GM23338 (cell line): ENCODE results near the gene JARID2.

ENCODE experiments used
- CTCF ChIP-seq, 2 experiments: fragments of 200-600 bp in 1 of 2; sonication (generic) in 1 of 2; conservative IDR thresholded peaks; 2 replicates each; pipeline versions ENCODE4 v1.5.1 to v1.6.1; 2016 to 2017; ENCODE audit warnings: antibody characterized with exemption in 2 of 2, low read depth in 2 of 2, mild to moderate bottlenecking in 2 of 2, moderate library complexity in 1 of 2
- JUNB ChIP-seq: IDR thresholded peaks from one replicate; pipeline ENCODE4 v1.6.1; 2016; ENCODE audit warnings: antibody characterized with exemption; ENCODE audit not compliant: unreplicated experiment

DNA sequence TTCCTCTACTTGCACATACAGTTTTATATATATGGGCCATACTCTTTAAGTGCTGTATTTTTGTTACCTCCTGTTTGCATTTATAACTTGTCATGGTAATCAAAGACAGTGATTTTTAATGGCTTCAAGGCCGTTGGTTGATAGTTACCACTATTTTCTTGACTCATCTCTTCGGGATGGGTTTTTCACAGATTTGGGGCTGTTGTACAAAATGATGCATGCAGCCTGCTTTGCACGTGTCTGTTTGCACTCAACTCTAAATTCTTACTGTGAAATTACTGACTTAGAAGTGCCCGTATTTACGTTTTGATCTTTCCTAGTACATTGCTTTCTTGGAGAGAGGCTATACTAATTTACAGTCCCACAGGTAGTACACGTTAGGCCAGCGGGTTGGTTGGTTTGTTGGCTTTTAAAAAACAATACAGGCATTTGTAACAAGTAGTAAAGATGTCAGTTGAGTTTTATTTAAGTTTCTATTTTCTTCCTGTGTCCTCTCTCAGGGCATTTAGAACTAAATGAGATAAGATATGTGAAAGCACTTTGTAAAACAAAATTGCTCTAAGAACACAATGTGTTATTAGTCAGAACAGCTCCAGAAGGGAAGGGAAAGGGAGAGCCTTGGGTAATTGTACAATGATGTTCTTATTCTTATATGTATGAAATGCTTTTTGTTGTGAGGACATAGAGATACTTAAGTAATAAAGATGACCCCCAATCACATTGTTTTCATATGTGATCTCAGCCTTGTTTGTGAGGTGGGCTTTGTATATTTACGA is 11.7 kb downstream of the JARID2 start:
- TF ChIP-seq JUNB: no peak
- no peak for TF ChIP-seq CTCF (conservative IDR thresholded peaks at IDR 0.05; ENCODE audit: low read depth in 2 of 2)
